Liver (tissue), 9 donors: ENCODE data around the gene CARD14. TPM values are rescaled to one million over a fixed set of nuclear protein-coding genes. Genes with fewer than 3 reads are reported as not detected.

Experiments used
- DNase-seq: peaks from one replicate; pipeline ENCODE4 v3.0.0-alpha.2; 2017; ENCODE audit warnings: low spot score
- H3K27ac ChIP-seq, 2 donors: one replicate each; pipeline ENCODE4 v1.7.0; 2013; ENCODE audit warnings: inconsistent platforms in 2 of 2, low read length in 2 of 2, control low read depth in 1 of 2, low read depth in 1 of 2, mild to moderate bottlenecking in 1 of 2
- H3K27me3 ChIP-seq, 4 donors: one replicate each; pipeline versions ENCODE4 v1.6.1 to v1.7.0; 2013; ENCODE audit warnings: low read length in 3 of 4, inconsistent platforms in 1 of 4, mild to moderate bottlenecking in 1 of 4, moderate library complexity in 1 of 4; ENCODE audit not compliant: control insufficient read depth in 4 of 4, insufficient read depth in 4 of 4
- H3K36me3 ChIP-seq, 4 donors: one replicate each; pipeline versions ENCODE4 v1.6.1 to v1.7.0; 2013; ENCODE audit warnings: low read length in 3 of 4, mild to moderate bottlenecking in 3 of 4, low read depth in 1 of 4, moderate library complexity in 1 of 4; ENCODE audit not compliant: control insufficient read depth in 4 of 4, insufficient read depth in 3 of 4
- H3K4me1 ChIP-seq, 4 donors: one replicate each; pipeline versions ENCODE4 v1.6.1 to v1.7.0; 2013; ENCODE audit warnings: low read length in 3 of 4, mild to moderate bottlenecking in 3 of 4, moderate library complexity in 1 of 4; ENCODE audit not compliant: control insufficient read depth in 4 of 4, insufficient read depth in 4 of 4
- H3K4me3 ChIP-seq, 3 donors: one replicate each; pipeline versions ENCODE4 v1.6.1 to v1.7.0; 2013; ENCODE audit warnings: low read length in 3 of 3, control low read depth in 1 of 3, low read depth in 1 of 3, mild to moderate bottlenecking in 1 of 3
- H3K9ac ChIP-seq, 2 donors: one replicate each; pipeline ENCODE4 v1.7.0; 2013; ENCODE audit warnings: low read length in 2 of 2, mild to moderate bottlenecking in 2 of 2, moderate library complexity in 2 of 2, control low read depth in 1 of 2, low read depth in 1 of 2
- H3K9me3 ChIP-seq, 4 donors: one replicate each; pipeline versions ENCODE4 v1.6.1 to v1.7.0; 2013; ENCODE audit warnings: low read length in 3 of 4; ENCODE audit not compliant: control insufficient read depth in 4 of 4
- EGR1 ChIP-seq, 2 donors: IDR thresholded peaks; 2 replicates each; pipeline ENCODE4 v1.6.1; 2016 to 2018; ENCODE audit warnings: antibody characterized with exemption in 2 of 2, low read depth in 2 of 2
- FOXA1 ChIP-seq: IDR thresholded peaks from 2 replicates; pipeline ENCODE4 v1.6.1; 2016; ENCODE audit warnings: antibody characterized with exemption
- FOXA2 ChIP-seq: IDR thresholded peaks from 2 replicates; pipeline ENCODE4 v1.6.1; 2016; ENCODE audit warnings: antibody characterized with exemption
- HNF4A ChIP-seq, 2 donors: conservative IDR thresholded peaks; 2 replicates each; pipeline ENCODE4 v1.6.1; 2016; ENCODE audit warnings: antibody characterized with exemption in 2 of 2, mild to moderate bottlenecking in 2 of 2
- HNF4G ChIP-seq: IDR thresholded peaks from 2 replicates; pipeline ENCODE4 v1.6.1; 2016; ENCODE audit warnings: antibody characterized with exemption
- JUND ChIP-seq, 2 donors: IDR thresholded peaks; 2 replicates each; pipeline ENCODE4 v1.6.1; 2016; ENCODE audit warnings: antibody characterized with exemption in 2 of 2
- NR2F2 ChIP-seq: IDR thresholded peaks from 2 replicates; pipeline ENCODE4 v1.6.1; 2016; ENCODE audit warnings: antibody characterized with exemption
- RAD21 ChIP-seq, 2 donors: IDR thresholded peaks; 2 replicates each; pipeline ENCODE4 v1.6.1; 2016; ENCODE audit warnings: antibody characterized with exemption in 2 of 2, mild to moderate bottlenecking in 2 of 2
- RXRA ChIP-seq, 2 donors: IDR thresholded peaks; 2 replicates each; pipeline ENCODE4 v1.6.1; 2017 to 2018; ENCODE audit warnings: antibody characterized with exemption in 2 of 2, mild to moderate bottlenecking in 1 of 2
- SP1 ChIP-seq: IDR thresholded peaks from 2 replicates; pipeline ENCODE4 v1.6.1; 2018; ENCODE audit warnings: antibody characterized with exemption, mild to moderate bottlenecking
- YY1 ChIP-seq: IDR thresholded peaks from 2 replicates; pipeline ENCODE4 v1.6.1; 2016; ENCODE audit warnings: antibody characterized with exemption, mild to moderate bottlenecking
- WGBS: extraction: QIAGEN DNeasy Blood & Tissue Kit; methylation state at CpG from one replicate; pipeline ENCODE4 v1.1.7; 2013; 5-methylcytosine and 5-hydroxymethylcytosine counted together
- polyA plus RNA-seq, 2 donors: library from polyadenylated mRNA; stranded (reverse) in 1 of 2; unstranded in 1 of 2; fragments of 200-250 nt in 1 of 2; fragments of >200 nt in 1 of 2; fragmentation: Nextera tagmentation in 1 of 2; extraction: Ambion mirVana in 1 of 2; gene quantifications; one replicate each; pipeline versions ENCODE4 v1.2.1 to v1.2.3, GENCODE V29; 2013 to 2015
- total RNA-seq, 2 donors: library from RNA; depleted of rRNA; stranded (reverse); fragments of >200 nt; gene quantifications; one replicate each; pipeline ENCODE4 v1.2.3, GENCODE V29; 2014
- TF ChIP-seq, protein P1 (sequence below): IDR thresholded peaks from 2 replicates; pipeline ENCODE4 v1.6.1; 2016; ENCODE audit warnings: antibody characterized with exemption
- TF ChIP-seq, protein P2 (sequence below): IDR thresholded peaks from 2 replicates; pipeline ENCODE4 v1.6.1; 2016; ENCODE audit warnings: antibody characterized with exemption, mild to moderate bottlenecking
- TF ChIP-seq, protein P3 (sequence below): IDR thresholded peaks from 2 replicates; pipeline ENCODE4 v1.6.1; 2016; ENCODE audit warnings: antibody characterized with exemption
- TF ChIP-seq, protein P4 (sequence below): fragments of 150-350 bp; IDR thresholded peaks from 2 replicates; pipeline ENCODE4 v1.5.1; 2017; ENCODE audit warnings: improper control_type of control experiment, low read depth, low read length; ENCODE audit not compliant: missing input control
- TF ChIP-seq, protein P5 (sequence below): IDR thresholded peaks from 2 replicates; pipeline ENCODE4 v1.6.1; 2016; ENCODE audit warnings: antibody characterized with exemption
- donor health status: healthy.
- donor health status: healthy.
- donor health status: healthy.
- donor health status: healthy.
- donor health status: healthy.

The CARD14 gene
- total and polyA plus RNA-seq, 4 donors: 0.07 to 0.70 (median 0.29) TPM

DNA sequence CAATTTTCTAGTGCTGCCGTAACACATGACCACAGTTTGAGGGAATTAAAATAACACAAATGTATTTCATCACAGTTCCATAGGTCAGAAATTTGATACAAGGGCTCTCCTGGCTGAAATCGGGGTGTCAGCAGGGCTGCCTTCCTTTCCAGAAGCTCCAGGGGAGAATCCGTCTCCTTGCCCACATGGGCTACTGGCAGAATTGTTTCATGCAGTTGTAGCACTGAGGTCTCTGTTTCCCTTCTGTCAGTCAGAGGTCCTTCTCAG lies 43.4 kb upstream of the CARD14 start (continued):
- TF ChIP-seq, protein P1, sequence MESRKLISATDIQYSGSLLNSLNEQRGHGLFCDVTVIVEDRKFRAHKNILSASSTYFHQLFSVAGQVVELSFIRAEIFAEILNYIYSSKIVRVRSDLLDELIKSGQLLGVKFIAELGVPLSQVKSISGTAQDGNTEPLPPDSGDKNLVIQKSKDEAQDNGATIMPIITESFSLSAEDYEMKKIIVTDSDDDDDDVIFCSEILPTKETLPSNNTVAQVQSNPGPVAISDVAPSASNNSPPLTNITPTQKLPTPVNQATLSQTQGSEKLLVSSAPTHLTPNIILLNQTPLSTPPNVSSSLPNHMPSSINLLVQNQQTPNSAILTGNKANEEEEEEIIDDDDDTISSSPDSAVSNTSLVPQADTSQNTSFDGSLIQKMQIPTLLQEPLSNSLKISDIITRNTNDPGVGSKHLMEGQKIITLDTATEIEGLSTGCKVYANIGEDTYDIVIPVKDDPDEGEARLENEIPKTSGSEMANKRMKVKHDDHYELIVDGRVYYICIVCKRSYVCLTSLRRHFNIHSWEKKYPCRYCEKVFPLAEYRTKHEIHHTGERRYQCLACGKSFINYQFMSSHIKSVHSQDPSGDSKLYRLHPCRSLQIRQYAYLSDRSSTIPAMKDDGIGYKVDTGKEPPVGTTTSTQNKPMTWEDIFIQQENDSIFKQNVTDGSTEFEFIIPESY: no peak
- no peak for TF ChIP-seq NR2F2

DNA sequence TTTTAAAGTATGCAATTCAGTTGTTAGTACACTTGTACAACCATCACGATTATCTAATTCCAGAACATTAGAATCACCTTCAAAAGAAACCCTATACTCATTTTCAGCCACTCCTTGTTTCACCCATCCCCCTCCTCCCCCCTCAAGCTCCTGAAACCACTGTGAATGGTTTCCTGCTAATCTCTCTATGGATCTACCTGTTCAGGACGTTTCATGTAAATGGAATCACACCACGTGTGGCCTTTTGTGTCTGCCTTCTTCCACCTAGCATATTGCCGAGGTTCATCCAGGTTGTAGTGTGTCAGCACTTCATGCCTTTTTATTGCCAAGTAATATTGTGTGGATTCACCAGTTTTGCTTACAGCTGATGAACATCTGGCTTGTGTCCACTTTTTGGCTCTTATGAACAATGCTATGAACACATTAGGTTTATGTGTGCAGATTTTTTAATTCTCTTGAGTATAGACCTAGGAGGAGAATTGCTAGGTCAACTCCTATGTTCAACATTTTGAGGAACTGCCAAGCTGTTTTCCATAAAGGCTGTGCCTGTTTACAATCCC lies 40.7 kb upstream of the CARD14 start:
- 50% methylated on average over 4 of the region's 4 CpGs for WGBS
- H3K4me3 ChIP-seq: no peak overlapping the region
- H3K4me1 ChIP-seq: peaks cover 0 to 17% (median 15%) of the 10 kb centered on the region in 4 donors
- TF ChIP-seq, protein P2, sequence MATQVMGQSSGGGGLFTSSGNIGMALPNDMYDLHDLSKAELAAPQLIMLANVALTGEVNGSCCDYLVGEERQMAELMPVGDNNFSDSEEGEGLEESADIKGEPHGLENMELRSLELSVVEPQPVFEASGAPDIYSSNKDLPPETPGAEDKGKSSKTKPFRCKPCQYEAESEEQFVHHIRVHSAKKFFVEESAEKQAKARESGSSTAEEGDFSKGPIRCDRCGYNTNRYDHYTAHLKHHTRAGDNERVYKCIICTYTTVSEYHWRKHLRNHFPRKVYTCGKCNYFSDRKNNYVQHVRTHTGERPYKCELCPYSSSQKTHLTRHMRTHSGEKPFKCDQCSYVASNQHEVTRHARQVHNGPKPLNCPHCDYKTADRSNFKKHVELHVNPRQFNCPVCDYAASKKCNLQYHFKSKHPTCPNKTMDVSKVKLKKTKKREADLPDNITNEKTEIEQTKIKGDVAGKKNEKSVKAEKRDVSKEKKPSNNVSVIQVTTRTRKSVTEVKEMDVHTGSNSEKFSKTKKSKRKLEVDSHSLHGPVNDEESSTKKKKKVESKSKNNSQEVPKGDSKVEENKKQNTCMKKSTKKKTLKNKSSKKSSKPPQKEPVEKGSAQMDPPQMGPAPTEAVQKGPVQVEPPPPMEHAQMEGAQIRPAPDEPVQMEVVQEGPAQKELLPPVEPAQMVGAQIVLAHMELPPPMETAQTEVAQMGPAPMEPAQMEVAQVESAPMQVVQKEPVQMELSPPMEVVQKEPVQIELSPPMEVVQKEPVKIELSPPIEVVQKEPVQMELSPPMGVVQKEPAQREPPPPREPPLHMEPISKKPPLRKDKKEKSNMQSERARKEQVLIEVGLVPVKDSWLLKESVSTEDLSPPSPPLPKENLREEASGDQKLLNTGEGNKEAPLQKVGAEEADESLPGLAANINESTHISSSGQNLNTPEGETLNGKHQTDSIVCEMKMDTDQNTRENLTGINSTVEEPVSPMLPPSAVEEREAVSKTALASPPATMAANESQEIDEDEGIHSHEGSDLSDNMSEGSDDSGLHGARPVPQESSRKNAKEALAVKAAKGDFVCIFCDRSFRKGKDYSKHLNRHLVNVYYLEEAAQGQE: no peak
- TF ChIP-seq, protein P1: no peak
- TF ChIP-seq, protein P3, sequence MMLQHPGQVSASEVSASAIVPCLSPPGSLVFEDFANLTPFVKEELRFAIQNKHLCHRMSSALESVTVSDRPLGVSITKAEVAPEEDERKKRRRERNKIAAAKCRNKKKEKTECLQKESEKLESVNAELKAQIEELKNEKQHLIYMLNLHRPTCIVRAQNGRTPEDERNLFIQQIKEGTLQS: no peak
- no peak for TF ChIP-seq YY1
- no peak for TF ChIP-seq JUND (IDR thresholded peaks at IDR 0.05)
- no peak for TF ChIP-seq RAD21 (IDR thresholded peaks at IDR 0.05)
- TF ChIP-seq FOXA2: no peak
- no peak for TF ChIP-seq HNF4G
- no peak for TF ChIP-seq RXRA (IDR thresholded peaks at IDR 0.05)
- no peak for TF ChIP-seq SP1
- TF ChIP-seq FOXA1: no peak
- TF ChIP-seq EGR1 (IDR thresholded peaks at IDR 0.05; ENCODE audit: low read depth in 2 of 2): no peak
- no peak for TF ChIP-seq HNF4A (conservative IDR thresholded peaks at IDR 0.05)
- no peak for TF ChIP-seq NR2F2
- TF ChIP-seq, protein P4, sequence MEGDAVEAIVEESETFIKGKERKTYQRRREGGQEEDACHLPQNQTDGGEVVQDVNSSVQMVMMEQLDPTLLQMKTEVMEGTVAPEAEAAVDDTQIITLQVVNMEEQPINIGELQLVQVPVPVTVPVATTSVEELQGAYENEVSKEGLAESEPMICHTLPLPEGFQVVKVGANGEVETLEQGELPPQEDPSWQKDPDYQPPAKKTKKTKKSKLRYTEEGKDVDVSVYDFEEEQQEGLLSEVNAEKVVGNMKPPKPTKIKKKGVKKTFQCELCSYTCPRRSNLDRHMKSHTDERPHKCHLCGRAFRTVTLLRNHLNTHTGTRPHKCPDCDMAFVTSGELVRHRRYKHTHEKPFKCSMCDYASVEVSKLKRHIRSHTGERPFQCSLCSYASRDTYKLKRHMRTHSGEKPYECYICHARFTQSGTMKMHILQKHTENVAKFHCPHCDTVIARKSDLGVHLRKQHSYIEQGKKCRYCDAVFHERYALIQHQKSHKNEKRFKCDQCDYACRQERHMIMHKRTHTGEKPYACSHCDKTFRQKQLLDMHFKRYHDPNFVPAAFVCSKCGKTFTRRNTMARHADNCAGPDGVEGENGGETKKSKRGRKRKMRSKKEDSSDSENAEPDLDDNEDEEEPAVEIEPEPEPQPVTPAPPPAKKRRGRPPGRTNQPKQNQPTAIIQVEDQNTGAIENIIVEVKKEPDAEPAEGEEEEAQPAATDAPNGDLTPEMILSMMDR: no peak
- TF ChIP-seq, protein P5, sequence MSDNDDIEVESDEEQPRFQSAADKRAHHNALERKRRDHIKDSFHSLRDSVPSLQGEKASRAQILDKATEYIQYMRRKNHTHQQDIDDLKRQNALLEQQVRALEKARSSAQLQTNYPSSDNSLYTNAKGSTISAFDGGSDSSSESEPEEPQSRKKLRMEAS: no peak
- H3K27me3 ChIP-seq: no peaks in the 10 kb centered on the region
- H3K9me3 ChIP-seq: no peaks in the 10 kb centered on the region
- H3K9ac ChIP-seq: no peak overlapping the region
- H3K27ac ChIP-seq: no peak overlapping the region
- no peak for DNase-seq
- H3K36me3 ChIP-seq: peaks cover 0 to 11% (median 8%) of the 10 kb centered on the region in 4 donors
